ENCODE measurements around the gene RBM24. TPM values are rescaled to one million over a fixed set of nuclear protein-coding genes. Genes with fewer than 3 reads are reported as not detected.

The RBM24 gene
- total RNA-seq, 1 donor, result 32.4 TPM

DNA sequence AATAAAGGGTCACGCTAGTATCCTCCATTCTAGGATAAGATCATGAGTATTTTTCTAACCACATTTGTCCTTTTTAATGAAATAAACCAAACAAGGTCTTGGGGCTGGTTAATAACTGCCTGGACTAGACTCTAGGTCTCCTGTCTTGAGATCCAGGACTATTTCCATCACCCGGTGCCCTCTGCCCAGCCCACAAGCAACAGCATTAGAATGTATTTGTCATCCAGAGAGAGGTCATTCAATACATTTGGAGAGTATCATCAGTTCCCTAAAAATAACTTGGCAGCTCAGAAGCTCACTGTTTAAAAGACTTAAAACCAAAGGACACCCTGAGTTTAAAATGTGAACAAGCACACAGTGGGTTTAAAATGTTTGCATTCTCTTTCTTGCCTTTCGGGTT lies 4.4 kb upstream of the RBM24 start:
- no peak for DNase-seq (ENCODE audit: low read depth)
- H3K4me3 ChIP-seq (ENCODE audit: low read depth, low read length), result no peak overlapping the region
- TF ChIP-seq, protein P1, sequence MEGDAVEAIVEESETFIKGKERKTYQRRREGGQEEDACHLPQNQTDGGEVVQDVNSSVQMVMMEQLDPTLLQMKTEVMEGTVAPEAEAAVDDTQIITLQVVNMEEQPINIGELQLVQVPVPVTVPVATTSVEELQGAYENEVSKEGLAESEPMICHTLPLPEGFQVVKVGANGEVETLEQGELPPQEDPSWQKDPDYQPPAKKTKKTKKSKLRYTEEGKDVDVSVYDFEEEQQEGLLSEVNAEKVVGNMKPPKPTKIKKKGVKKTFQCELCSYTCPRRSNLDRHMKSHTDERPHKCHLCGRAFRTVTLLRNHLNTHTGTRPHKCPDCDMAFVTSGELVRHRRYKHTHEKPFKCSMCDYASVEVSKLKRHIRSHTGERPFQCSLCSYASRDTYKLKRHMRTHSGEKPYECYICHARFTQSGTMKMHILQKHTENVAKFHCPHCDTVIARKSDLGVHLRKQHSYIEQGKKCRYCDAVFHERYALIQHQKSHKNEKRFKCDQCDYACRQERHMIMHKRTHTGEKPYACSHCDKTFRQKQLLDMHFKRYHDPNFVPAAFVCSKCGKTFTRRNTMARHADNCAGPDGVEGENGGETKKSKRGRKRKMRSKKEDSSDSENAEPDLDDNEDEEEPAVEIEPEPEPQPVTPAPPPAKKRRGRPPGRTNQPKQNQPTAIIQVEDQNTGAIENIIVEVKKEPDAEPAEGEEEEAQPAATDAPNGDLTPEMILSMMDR (IDR thresholded peaks at IDR 0.05; ENCODE audit: insufficient read depth, low read depth, low read length), result no peak

DNA sequence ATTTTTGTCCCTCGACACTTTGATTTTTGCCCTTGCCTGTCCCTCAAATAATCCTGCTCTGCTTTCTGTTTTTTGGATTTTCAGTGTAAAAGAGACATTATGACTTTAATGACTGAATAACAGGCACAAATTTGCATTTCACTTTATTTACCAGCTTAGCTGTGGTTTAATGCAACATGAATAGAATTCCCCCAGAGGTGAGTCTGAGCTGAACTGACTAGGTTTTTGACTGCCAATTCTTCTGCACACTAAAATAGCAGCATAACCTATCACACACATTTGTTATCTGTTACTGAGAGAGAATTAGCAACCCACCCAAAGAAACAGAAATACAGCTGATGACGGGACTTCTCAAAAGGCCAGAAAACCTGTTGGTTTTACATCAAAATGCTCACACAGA lies 3.9 kb upstream of the RBM24 start:
- H3K4me3 ChIP-seq (ENCODE audit: low read depth, low read length), result no peak overlapping the region
- TF ChIP-seq, protein P1 (IDR thresholded peaks at IDR 0.05; ENCODE audit: insufficient read depth, low read depth, low read length), result no peak
- no peak for DNase-seq (ENCODE audit: low read depth)

DNA sequence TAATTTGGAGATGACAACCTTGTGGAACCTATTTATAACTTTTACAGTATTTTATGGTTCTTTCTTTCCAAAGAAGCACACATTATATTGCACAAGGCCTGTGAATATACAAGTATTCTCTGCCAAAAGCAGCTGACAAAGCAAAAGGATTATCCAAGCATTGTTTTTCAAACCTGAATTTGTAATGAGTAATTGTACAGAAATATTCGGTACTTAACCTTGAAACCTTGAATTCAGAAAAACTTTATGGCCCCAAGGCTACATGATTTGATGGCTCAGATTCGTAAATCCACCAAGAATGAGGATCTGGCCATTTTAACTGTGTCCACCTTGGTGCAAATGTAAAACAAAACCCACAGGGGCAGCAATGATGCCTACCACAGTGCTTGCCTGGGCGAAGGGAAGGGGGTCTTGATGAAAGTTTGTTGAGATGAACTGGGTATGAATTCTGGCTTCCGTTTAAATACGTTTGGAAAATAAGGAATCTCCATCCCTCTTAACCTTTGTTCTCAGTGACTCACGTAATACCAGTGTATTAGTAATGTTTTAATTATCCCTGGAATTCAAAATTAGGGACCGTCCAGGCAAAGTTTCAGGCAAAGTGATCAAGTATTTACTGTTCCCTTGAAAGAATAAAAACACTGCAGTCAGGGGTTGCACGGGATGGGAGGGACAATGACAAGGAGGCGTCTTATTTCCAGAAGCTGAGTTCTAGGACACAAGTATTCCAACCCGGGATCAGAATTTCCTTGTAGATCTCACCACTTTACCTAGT lies 2.7 kb upstream of the RBM24 start:
- no peak overlapping the region for H3K4me3 ChIP-seq (ENCODE audit: low read depth, low read length)
- TF ChIP-seq, protein P1 (IDR thresholded peaks at IDR 0.05; ENCODE audit: insufficient read depth, low read depth, low read length), result no peak
- peak; percentile 48 for DNase-seq (ENCODE audit: low read depth)

DNA sequence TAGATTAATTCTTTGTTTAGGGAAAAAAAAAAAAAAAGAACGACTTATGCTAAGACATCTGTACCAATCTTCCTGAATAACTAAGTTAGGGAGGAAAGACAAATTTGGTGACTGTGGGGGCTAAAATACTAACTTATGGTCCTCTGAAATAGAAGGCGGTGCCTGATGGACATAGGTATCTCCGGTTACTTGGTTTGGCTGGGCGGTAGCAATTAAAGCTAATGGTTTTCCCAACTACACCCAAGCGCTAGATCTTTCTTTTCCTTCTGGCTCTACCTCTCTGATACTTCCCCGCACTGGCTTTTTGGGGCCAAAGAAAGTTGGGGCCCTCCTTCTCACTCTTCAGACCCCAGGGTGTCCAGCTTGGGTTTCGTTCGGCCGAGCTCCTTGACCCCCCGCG lies 1.0 kb upstream of the RBM24 start:
- no peak for DNase-seq (ENCODE audit: low read depth)
- H3K4me3 ChIP-seq (ENCODE audit: low read depth, low read length), result peak overlapping the region; percentile 75
- TF ChIP-seq, protein P1 (IDR thresholded peaks at IDR 0.05; ENCODE audit: insufficient read depth, low read depth, low read length), result no peak

DNA sequence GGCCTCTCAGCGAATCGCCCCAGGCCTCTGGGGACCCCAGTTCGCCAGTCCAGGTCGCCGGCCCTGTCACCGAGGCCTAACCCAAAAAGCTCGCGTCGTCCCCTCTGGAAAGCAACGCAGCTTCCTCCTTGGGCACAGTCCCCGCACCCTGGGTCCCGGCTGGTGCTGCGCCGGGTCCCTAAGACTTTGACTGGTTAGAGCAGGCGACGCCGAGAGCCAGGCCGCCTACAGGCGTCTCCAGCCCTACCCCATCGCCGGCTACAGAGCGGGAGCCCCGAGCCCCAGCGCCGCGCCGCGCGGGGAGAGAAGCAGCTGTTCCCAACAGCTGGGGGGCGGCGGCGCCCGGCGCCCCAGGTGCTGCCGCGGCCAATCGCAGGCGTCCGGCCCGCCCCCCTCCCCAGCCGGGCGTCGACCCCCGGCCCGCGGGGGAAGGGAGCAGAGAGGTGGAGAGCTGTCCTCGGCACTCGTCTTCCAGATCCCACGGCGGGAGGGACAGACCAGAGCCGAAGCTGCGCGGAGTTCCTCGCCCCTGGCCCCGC lies 540 bp upstream of the RBM24 start:
- no peak for DNase-seq (ENCODE audit: low read depth)
- H3K4me3 ChIP-seq (ENCODE audit: low read depth, low read length), result peak overlapping the region; percentile 75
- TF ChIP-seq, protein P1 (IDR thresholded peaks at IDR 0.05; ENCODE audit: insufficient read depth, low read depth, low read length), result no peak

DNA sequence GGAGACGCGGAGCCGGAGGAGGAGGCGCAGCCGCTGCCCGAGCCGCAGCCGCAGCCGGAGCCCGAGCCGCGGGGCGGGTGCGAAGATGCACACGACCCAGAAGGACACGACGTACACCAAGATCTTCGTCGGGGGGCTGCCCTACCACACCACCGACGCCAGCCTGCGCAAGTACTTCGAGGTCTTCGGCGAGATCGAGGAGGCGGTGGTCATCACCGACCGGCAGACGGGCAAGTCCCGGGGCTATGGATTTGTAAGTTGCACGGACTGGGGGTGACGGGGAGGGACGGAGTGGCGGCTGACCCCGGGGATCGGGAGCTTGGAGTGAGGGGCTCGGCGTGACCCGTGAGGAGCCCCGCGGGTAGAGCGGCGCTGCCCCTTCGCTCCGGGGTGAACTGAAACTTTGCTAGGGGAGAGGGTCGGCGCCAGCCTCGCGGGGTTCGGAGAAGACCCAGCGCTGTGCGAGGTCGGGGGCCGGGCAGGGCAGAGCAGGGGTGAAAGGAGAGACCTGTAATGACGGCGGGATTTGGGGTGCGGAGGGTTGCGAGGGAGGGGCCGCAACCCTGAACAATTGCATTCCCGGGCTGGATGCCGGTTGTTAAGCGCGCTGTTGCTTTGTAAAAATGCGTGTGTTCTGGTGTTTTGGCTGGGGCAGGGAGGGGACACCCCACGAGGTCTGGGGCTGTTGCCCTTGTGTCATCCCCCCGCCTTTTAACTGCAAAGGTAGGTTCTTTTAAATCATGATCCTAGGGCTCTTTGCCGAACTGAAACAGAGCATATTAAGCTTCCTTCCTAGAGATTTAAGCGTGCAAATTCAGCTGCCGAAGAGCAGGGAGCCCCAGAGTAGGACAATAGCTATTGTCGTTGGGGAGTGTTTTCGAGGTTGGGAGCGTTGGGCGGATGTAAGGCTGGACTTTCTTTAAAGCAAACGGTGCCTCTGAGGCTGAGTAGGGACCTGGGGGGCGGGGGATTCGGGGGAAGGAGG lies 628 bp downstream of the RBM24 start:
- TF ChIP-seq, protein P1 (IDR thresholded peaks at IDR 0.05; ENCODE audit: insufficient read depth, low read depth, low read length), result no peak
- H3K4me3 ChIP-seq (ENCODE audit: low read depth, low read length), result peak overlapping the region; percentile 75
- DNase-seq (ENCODE audit: low read depth), result no peak
